Neural cell (in vitro differentiated cells): Measurements from ENCODE around the gene CYP27B1. TPM values are rescaled to one million over a fixed set of nuclear protein-coding genes. Genes with fewer than 3 reads are reported as not detected.

Experiments
- H2AFZ ChIP-seq: fragments of 200-600, 300-800 bp; sonication (generic), shearing (Covaris generic); 2 replicates; pipeline ENCODE4 v1.6.0; 2014; ENCODE audit warnings: low read depth, mild to moderate bottlenecking, antibody characterized with exemption, low read length, moderate library complexity
- H3F3A ChIP-seq: fragments of 200-600 bp; shearing (Covaris generic); 2 replicates; pipeline ENCODE4 v1.6.1; 2016; ENCODE audit warnings: mild to moderate bottlenecking, moderate library complexity, mixed read lengths, antibody characterized with exemption, low read length; ENCODE audit not compliant: insufficient read depth, poor library complexity, severe bottlenecking
- H3K27ac ChIP-seq: fragments of 200-600, 300-800 bp; sonication (generic), shearing (Covaris generic); 2 replicates; pipeline ENCODE4 v1.5.1; 2014; ENCODE audit warnings: mild to moderate bottlenecking, low read length, moderate library complexity
- H3K27me3 ChIP-seq: fragments of 300-800, 200-600 bp; sonication (generic), shearing (Covaris generic); 2 replicates; pipeline ENCODE4 v1.6.0; 2014; ENCODE audit warnings: mild to moderate bottlenecking, low read depth, low read length, moderate library complexity; ENCODE audit not compliant: insufficient read depth
- H3K36me3 ChIP-seq: fragments of 300-800, 200-600 bp; sonication (generic), shearing (Covaris generic); 2 replicates; pipeline ENCODE4 v1.5.1; 2014; ENCODE audit warnings: mild to moderate bottlenecking, antibody characterized with exemption, low read length, moderate library complexity; ENCODE audit not compliant: insufficient read depth
- H3K4me2 ChIP-seq: fragments of 300-800, 200-600 bp; sonication (generic), shearing (Covaris generic); 2 replicates; pipeline ENCODE4 v1.6.0; 2014; ENCODE audit warnings: mild to moderate bottlenecking, low read length
- H3K4me3 ChIP-seq: fragments of 300-800, 200-600 bp; sonication (generic), shearing (Covaris generic); 2 replicates; pipeline ENCODE4 v1.5.1; 2014; ENCODE audit warnings: mild to moderate bottlenecking, low read length, moderate library complexity
- H3K79me2 ChIP-seq: fragments of 200-600 bp; shearing (Covaris generic); replicated peaks from 2 replicates; pipeline ENCODE4 v1.6.0; 2014; ENCODE audit warnings: mild to moderate bottlenecking, low read length, moderate library complexity; ENCODE audit not compliant: insufficient read depth
- H3K9ac ChIP-seq: fragments of 300-800, 200-600 bp; sonication (generic), shearing (Covaris generic); 2 replicates; pipeline ENCODE4 v1.6.1; 2016; ENCODE audit warnings: mild to moderate bottlenecking, low read length, mixed read lengths
- H3K9me2 ChIP-seq: fragments of 200-600 bp; shearing (Covaris generic); 2 replicates; pipeline ENCODE4 v1.6.1; 2016; ENCODE audit warnings: mild to moderate bottlenecking, low read length, mixed read lengths; ENCODE audit not compliant: insufficient read depth
- H3K9me3 ChIP-seq: fragments of 200-600, 300-800 bp; sonication (generic), shearing (Covaris generic); 2 replicates; pipeline ENCODE4 v1.6.1; 2016; ENCODE audit warnings: mild to moderate bottlenecking, mixed run types, low read length, moderate library complexity, mixed read lengths
- H4K20me1 ChIP-seq: fragments of 200-600 bp; shearing (Covaris generic); 2 replicates; pipeline ENCODE4 v1.6.1; 2016; ENCODE audit warnings: mild to moderate bottlenecking, mixed run types; ENCODE audit not compliant: insufficient read depth
- CTCF ChIP-seq: fragments of 450-650 bp; IDR thresholded peaks from 2 replicates; pipeline ENCODE4 v1.5.1; 2014; ENCODE audit warnings: antibody characterized with exemption, mild to moderate bottlenecking, moderate library complexity; ENCODE audit not compliant: poor library complexity, severe bottlenecking
- EP300 ChIP-seq: fragments of 450-650 bp; conservative IDR thresholded peaks from 2 replicates; pipeline ENCODE4 v1.6.1; 2014; ENCODE audit warnings: antibody characterized with exemption, mild to moderate bottlenecking, moderate library complexity; ENCODE audit not compliant: poor library complexity, severe bottlenecking
- EZH2 ChIP-seq: fragments of 200-600, 300-800 bp; shearing (Covaris generic), sonication (generic); IDR thresholded peaks from 2 replicates; pipeline ENCODE4 v1.6.1; 2014; ENCODE audit warnings: antibody characterized with exemption, low read length, borderline replicate concordance, mild to moderate bottlenecking; ENCODE audit not compliant: insufficient read depth, poor library complexity, severe bottlenecking
- MXI1 ChIP-seq: fragments of 450-650 bp; conservative IDR thresholded peaks from 2 replicates; pipeline ENCODE4 v1.6.1; 2014; ENCODE audit warnings: antibody characterized with exemption, mild to moderate bottlenecking; ENCODE audit not compliant: poor library complexity, severe bottlenecking
- POLR2AphosphoS5 ChIP-seq: IDR thresholded peaks from 2 replicates; pipeline ENCODE4 v1.6.1; 2012
- RAD21 ChIP-seq: fragments of 450-650 bp; conservative IDR thresholded peaks from 2 replicates; pipeline ENCODE4 v1.6.1; 2014; ENCODE audit warnings: antibody characterized with exemption, mild to moderate bottlenecking, moderate library complexity
- REST ChIP-seq: IDR thresholded peaks from 2 replicates; pipeline ENCODE4 v1.6.1; 2012; ENCODE audit warnings: borderline replicate concordance
- SMC3 ChIP-seq: fragments of 450-650 bp; conservative IDR thresholded peaks from 2 replicates; pipeline ENCODE4 v1.6.1; 2014; ENCODE audit warnings: antibody characterized with exemption, mild to moderate bottlenecking, moderate library complexity; ENCODE audit not compliant: poor library complexity
- TAF1 ChIP-seq: IDR thresholded peaks from 2 replicates; pipeline ENCODE4 v1.6.1; 2012; ENCODE audit warnings: low read depth
- polyA plus RNA-seq: library from polyadenylated mRNA; depleted of rRNA; stranded (reverse); fragments of >200 nt; gene quantifications from 2 replicates; pipeline ENCODE4 v1.2.3, GENCODE V29; 2014

Gene CYP27B1
- polyA plus RNA-seq, 1 donor from 2014 or later, result 1.4 TPM

- no peak for TF ChIP-seq MXI1
- no peak for TF ChIP-seq RAD21
Observed at GRCh38 chr12:57750561-57751431, 16.1 kb downstream of the CYP27B1 start (continued).

DNA sequence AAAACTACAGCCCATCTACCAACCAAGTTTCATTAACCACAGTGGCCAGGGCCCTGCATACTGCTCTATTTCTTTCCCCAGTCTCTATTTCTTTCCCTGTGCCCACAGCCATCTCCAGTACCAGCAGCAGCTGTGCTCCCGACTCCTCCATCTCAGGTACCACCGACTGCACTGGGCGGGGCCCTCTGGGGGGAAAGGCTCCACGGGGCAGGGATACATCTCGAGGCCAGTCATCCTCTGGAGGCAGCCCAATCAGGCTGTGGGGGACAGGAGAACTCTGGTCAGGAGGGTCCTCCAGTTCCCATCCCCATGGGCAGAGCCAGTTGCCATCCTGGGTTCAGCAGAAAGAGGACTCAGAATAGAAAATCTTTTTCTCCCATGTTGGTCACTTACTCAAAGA lies 17.8 kb downstream of the CYP27B1 start:
- Histone ChIP-seq H3F3A (no peaks in the 10 kb centered on the region), H3K79me2 (peaks cover 27% of the 10 kb centered on the region), H3K9me3 (no peaks in the 10 kb centered on the region), H4K20me1 (no peaks in the 10 kb centered on the region), H3K27ac (no peak overlapping the region), H3K9me2 (no peaks in the 10 kb centered on the region), H3K4me3 (no peak overlapping the region), H3K9ac (no peak overlapping the region), H2AFZ (no peak overlapping the region), H3K27me3 (no peaks in the 10 kb centered on the region), H3K4me2 (no peak overlapping the region), H3K36me3 (peaks cover 7% of the 10 kb centered on the region)
- TF ChIP-seq REST, result no peak
- no peak for TF ChIP-seq EP300
- TF ChIP-seq MXI1, result no peak
- no peak for TF ChIP-seq POLR2AphosphoS5
- TF ChIP-seq SMC3, result no peak
- no peak for TF ChIP-seq RAD21
- TF ChIP-seq CTCF, result no peak
- TF ChIP-seq TAF1, result no peak
- TF ChIP-seq EZH2, result no peak

DNA sequence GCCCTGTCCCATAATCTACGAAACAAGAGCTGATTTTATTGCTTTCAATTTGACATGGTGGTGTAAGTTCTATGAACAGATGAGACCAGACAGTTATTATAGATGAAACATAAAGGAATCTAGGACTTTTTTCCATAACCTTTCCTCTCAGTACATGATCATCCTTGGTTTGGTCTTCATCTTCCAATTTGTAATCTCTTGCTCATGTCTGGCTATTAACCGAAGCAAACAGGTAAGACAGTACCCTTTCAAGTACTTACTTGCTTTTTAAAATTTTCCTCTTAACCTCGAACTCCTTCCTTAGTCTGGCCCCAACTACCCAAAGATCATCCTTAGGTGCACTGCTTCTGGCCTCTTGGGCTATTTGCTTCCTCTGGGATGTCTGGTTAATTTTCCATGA lies 20.9 kb downstream of the CYP27B1 start:
- Histone ChIP-seq H3K9me2 (no peaks in the 10 kb centered on the region), H4K20me1 (no peaks in the 10 kb centered on the region), H3K9ac (peak overlapping the region; percentile 87), H3K27ac (no peak overlapping the region), H3K4me2 (peak overlapping the region; percentile 87), H3K4me3 (peak overlapping the region; percentile 71), H3F3A (no peaks in the 10 kb centered on the region), H3K27me3 (no peaks in the 10 kb centered on the region), H2AFZ (no peak overlapping the region), H3K79me2 (peaks cover 16% of the 10 kb centered on the region), H3K36me3 (peaks cover 7% of the 10 kb centered on the region), H3K9me3 (no peaks in the 10 kb centered on the region)
- no peak for TF ChIP-seq EZH2
- TF ChIP-seq POLR2AphosphoS5, result no peak
- TF ChIP-seq SMC3, result no peak
- no peak for TF ChIP-seq MXI1
- TF ChIP-seq EP300, result no peak
- no peak for TF ChIP-seq RAD21
- TF ChIP-seq REST, result no peak
- TF ChIP-seq CTCF, result no peak
- no peak for TF ChIP-seq TAF1
